ENCODE measurements around the gene RNF5. TPM values are rescaled to one million over a fixed set of nuclear protein-coding genes. Genes with fewer than 3 reads are reported as not detected.

RNF5 gene
- total RNA-seq, 1 donor from 2014 or later: 39.7 TPM

- peaks cover 54% of the 10 kb centered on the region for H3K27me3 Mint-ChIP-seq
These were observed 28.0 kb upstream of the RNF5 start for GRCh38 chr6:32149932-32150870.

GRCh38 chr6:32151181-32151862 is 26.9 kb upstream of the RNF5 start:
- Mint-ChIP-seq H3K36me3 (ENCODE audit: low read depth) (no peaks in the 10 kb centered on the region), H3K9me3 (no peaks in the 10 kb centered on the region), H3K4me1 (peaks cover 41% of the 10 kb centered on the region), H3K27ac (no peak overlapping the region), H3K4me3 (no peak overlapping the region), H3K27me3 (peaks cover 51% of the 10 kb centered on the region)
- TF ChIP-seq CTCF (IDR thresholded peaks at IDR 0.05): no peak
- ChIA-PET CTCF (no interaction called here), POLR2A (no interaction called here)
- DNase-seq: no peak
- intact Hi-C loops (cut with micrococcal nuclease): loop anchor here (10.0 kb wide), 1 partner anchor 107 kb away; no protein-coding TSS in a partner anchor
- no peak for ATAC-seq (ENCODE audit: low read depth)

More at GRCh38 chr6:32149932-32150870, 28.0 kb upstream of the RNF5 start:
- DNase-seq (no peak), ATAC-seq (ENCODE audit: low read depth) (no peak)
- H3K9me3 Mint-ChIP-seq: no peaks in the 10 kb centered on the region
- TF ChIP-seq CTCF (IDR thresholded peaks at IDR 0.05): no peak
- CTCF ChIA-PET: no interaction called here
- H3K4me1 Mint-ChIP-seq: peaks cover 41% of the 10 kb centered on the region
- no peaks in the 10 kb centered on the region for H3K36me3 Mint-ChIP-seq (ENCODE audit: low read depth)
- POLR2A ChIA-PET: no interaction called here
- intact Hi-C loops (cut with micrococcal nuclease): loop anchor here (10.0 kb wide), 1 partner anchor 105 kb away; no protein-coding TSS in a partner anchor
- no peak overlapping the region for H3K27ac Mint-ChIP-seq
- peak overlapping the region; percentile 25 for H3K4me3 Mint-ChIP-seq

GRCh38 chr6:32151863-32152768 is 26.1 kb upstream of the RNF5 start, which contains the start of gene PRRT1:
Gene PRRT1 (minus strand): TSS chr6:32151939. CDS start chr6:32151827, 112 bp downstream.
- ChIA-PET POLR2A (interaction anchor here (0.5 kb wide), 2 partner anchors 17 to 34 kb away, joined by 4 to 5 read pairs; no protein-coding TSS in a partner anchor), CTCF (interaction anchor here (1.2 kb wide), 1 partner anchor 24 kb away, joined by 3 read pairs; the partner anchor contains the start of gene ATF6B)
- Mint-ChIP-seq H3K4me1 (peaks cover 41% of the 10 kb centered on the region), H3K27ac (no peak within 1 kb of the TSS), H3K36me3 (ENCODE audit: low read depth) (no peaks in the 10 kb centered on the region), H3K4me3 (peak within 1 kb of the TSS; percentile 52), H3K9me3 (no peaks in the 10 kb centered on the region), H3K27me3 (peaks cover 46% of the 10 kb centered on the region)
- TF ChIP-seq CTCF (IDR thresholded peaks at IDR 0.05): no peak
- intact Hi-C loops (cut with micrococcal nuclease): loop anchor here (10.0 kb wide), 1 partner anchor 107 kb away; no protein-coding TSS in a partner anchor
- ATAC-seq (ENCODE audit: low read depth): no peak
- no peak for DNase-seq

- Mint-ChIP-seq H3K36me3 (ENCODE audit: low read depth) (no peaks in the 10 kb centered on the region), H3K4me1 (peaks cover 41% of the 10 kb centered on the region), H3K4me3 (peak overlapping the region; percentile 52), H3K27me3 (peaks cover 38% of the 10 kb centered on the region), H3K27ac (peak overlapping the region; percentile 59), H3K9me3 (no peaks in the 10 kb centered on the region)
- TF ChIP-seq CTCF (IDR thresholded peaks at IDR 0.05): no peak
- no peak for DNase-seq
- ChIA-PET POLR2A (interaction anchor here (0.5 kb wide), 1 partner anchor 18 kb away, joined by 4 read pairs; no protein-coding TSS in a partner anchor), CTCF (interaction anchor here (1.2 kb wide), 1 partner anchor 24 kb away, joined by 3 read pairs; the partner anchor contains the start of gene ATF6B)
- intact Hi-C loops (cut with micrococcal nuclease): loop anchor here (10.0 kb wide), 1 partner anchor 108 kb away; no protein-coding TSS in a partner anchor
- no peak for ATAC-seq (ENCODE audit: low read depth)
These were observed 25.2 kb upstream of the RNF5 start for GRCh38 chr6:32152769-32153563.

Measured in activated B cell treated with CpG ODN at 0.5 μM for 24 hours (primary cell).